Adipose tissue (tissue), 3 donors: ENCODE measurements around the gene KLF11. TPM values are rescaled to one million over a fixed set of nuclear protein-coding genes. Genes with fewer than 3 reads are reported as not detected.
A peak's percentile ranks its signal among the peaks of the same experiment; 100 is the strongest.

Experiments used
- H3K27ac ChIP-seq: one replicate; pipeline ENCODE4 v1.5.1; 2013; ENCODE audit warnings: low read depth, low read length
- WGBS, 3 donors: extraction: QIAGEN DNeasy Blood & Tissue Kit; methylation state at CpG; one replicate each; pipeline ENCODE4 v1.1.7; 2013; 5-methylcytosine and 5-hydroxymethylcytosine counted together
- polyA plus RNA-seq, 3 donors: library from polyadenylated mRNA; stranded (reverse); fragments of 200-250 nt; gene quantifications; one replicate each; pipeline ENCODE4 v1.2.3, GENCODE V29; 2013
- donor health status: healthy with polysubstance abuse.
- donor health status: Bipolar disorder and iron deficiency.
- donor health status: healthy.

KLF11 gene
- polyA plus RNA-seq, 3 donors: 13.1 to 38.1 (median 15.0) TPM

- no peak overlapping the region for H3K27ac ChIP-seq
- WGBS, 3 donors: 50 to 66% (median 54%) methylated on average over 3 of the region's 3 CpGs
Observed at GRCh38 chr2:10035053-10035422, 8.3 kb upstream of the KLF11 start.

DNA sequence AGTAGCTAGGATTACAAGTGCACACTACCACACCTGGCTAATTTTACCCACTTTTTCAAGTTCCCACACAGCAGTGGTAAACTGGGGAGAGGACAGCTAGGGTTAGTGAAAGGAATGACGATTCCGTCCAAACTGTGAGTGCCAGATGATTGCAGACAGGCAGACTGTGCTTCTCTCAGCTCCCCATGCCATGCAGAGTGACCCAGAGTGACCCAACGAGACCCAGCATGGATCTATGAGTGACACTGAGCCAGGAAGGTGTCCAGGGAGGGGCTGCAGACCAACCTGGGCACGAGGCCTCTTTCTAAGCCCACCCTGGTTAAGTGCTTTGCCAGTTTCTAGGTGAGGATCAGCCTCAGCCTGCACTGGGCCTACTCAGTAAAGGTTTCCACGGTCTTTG lies 7.7 kb upstream of the KLF11 start:
- H3K27ac ChIP-seq: no peak overlapping the region
- 64 to 68% (median 65%) methylated on average over 5 of the region's 5 CpGs for WGBS, 3 donors

DNA sequence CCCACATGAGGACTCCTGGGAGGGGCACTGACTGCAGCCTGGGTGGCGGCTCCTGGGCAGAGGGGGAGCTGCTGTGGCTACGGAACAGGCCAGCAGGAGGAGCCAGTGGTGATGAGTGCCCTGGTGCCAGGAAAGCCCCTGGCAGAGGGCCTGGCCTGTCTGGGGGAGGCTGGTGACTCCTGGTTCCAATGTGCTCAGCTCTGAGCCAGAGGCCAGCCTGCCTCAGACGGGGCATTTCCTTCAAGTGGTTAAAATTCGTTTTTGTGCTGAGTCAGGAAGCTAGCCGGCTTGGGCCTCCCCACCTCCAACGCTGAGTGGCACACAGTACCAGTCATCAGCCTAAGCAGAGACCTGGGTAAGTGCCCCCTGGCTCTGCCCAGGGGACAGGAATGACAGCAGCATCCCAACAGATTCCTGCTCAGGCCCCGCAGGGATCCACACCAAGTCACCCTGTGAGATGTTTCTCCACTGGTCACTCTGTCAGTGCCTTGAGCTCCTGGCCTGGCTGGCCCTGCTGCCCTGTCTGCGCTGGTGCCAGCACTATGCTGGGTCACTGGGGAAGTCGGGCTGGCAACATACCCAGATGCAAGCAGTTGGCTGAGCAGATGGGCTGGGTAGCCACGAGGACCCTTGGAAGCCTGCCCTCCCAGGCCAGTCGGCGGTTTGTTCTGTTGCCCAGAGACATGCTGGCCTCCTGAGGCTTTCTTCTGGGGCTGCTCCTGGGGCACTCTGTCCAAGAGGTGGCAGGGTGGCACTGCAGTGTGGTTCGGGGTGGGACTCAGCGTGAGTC lies 7.1 kb upstream of the KLF11 start:
- H3K27ac ChIP-seq: peak overlapping the region; percentile 78
- 27 to 33% (median 32%) methylated on average over 14 of the region's 14 CpGs for WGBS, 3 donors

DNA sequence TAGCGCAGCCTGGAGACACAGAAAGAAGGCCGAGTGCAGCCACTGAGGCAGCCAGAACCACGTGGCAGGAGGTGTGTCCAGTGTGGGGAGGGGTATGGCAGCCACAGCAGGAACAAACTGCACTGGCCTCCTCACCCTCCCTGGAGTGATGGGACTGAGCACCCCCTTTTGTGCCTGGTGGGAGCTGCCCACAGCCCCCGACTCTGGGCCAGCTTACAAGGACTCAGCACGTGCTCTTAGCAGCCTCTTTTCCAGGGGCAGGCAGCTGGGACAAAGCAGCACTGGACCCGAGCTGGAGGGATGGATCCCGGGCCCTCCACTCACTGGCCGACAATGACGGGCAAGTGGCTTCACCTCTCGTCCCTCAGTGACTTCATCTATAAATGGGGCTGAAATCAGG lies 5.2 kb upstream of the KLF11 start:
- H3K27ac ChIP-seq: no peak overlapping the region
- 83 to 90% (median 87%) methylated on average over 10 of the region's 10 CpGs for WGBS, 3 donors

DNA sequence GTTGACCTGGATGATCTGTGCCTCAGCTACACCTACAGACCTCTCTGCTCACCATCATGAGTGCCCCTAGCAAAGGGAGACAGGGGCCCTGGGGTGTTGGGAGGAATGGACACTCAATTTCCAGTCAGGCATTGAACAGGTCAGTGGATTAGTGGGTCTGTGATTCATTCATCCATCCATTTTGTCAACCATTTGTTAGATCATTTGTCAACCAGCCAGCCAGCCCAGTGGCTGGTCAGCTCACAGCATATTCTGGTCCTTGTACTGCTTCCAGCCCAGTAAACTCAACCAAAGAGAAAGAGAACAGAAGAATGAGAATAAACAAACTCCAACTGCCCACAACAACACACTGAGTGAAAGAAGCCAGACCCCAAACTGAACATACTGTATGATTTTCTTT lies 4.6 kb upstream of the KLF11 start:
- peak overlapping the region; percentile 19 for H3K27ac ChIP-seq

DNA sequence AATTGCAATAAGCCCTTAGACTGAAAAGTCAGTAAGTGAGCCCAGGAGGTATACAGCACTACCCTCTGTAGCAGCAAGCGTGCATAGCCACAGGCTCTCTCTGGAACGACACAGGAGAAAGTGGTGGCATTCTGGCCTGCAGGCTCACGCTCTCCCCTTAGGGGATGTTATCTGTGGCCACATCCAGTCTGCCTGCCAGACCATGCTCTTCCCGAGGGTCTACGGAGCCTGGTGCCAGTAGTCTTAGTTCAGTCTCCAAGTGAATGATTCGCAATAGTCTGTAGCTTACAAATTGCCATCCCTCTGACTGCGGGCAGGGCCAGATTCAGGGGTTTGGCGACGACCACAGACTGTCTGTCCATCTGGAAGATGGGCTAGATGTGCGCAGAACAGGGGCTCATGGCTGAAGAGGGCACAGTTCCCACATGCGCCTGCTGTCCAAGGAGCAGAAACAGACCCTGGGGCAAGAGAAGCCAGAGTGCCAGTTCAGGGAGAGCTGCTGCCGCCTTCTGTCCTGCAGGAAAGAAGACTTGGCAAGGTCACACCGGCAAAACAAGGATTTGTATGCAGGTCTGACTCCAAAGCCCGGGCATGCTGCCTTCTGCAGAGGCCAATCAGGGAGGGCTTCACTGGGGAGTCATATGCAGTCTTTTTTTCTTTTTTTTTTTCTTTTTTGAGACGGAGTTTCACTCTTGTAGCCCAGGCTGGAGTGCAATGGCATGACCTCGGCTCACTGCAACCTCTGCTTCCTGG lies 3.5 kb upstream of the KLF11 start:
- no peak overlapping the region for H3K27ac ChIP-seq
- WGBS, 3 donors: 60 to 80% (median 67%) methylated on average over 16 of the region's 16 CpGs

DNA sequence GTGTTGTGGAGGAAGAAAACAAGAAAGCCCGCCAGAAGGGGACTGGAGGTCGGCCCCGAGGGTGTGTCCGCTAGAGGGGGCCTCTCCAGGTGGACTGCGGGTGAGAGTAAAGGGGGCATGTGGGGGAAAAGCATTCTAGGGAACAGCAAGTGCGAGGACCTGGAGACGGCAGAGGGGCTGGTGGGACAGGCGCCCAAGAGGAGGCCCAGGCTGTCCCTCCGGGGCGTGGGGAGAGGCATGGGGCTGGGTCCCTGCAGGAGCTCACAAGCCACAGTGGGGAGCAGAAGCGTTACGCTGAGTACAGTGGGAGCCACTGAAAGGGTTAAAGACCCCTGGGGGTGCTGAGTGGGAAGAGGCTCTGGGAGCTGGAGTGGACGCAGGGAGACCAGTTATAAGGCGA lies 1.6 kb upstream of the KLF11 start:
- H3K27ac ChIP-seq: no peak overlapping the region
- WGBS, 3 donors: 87 to 90% (median 88%) methylated on average over 13 to 14 of the region's 14 CpGs

DNA sequence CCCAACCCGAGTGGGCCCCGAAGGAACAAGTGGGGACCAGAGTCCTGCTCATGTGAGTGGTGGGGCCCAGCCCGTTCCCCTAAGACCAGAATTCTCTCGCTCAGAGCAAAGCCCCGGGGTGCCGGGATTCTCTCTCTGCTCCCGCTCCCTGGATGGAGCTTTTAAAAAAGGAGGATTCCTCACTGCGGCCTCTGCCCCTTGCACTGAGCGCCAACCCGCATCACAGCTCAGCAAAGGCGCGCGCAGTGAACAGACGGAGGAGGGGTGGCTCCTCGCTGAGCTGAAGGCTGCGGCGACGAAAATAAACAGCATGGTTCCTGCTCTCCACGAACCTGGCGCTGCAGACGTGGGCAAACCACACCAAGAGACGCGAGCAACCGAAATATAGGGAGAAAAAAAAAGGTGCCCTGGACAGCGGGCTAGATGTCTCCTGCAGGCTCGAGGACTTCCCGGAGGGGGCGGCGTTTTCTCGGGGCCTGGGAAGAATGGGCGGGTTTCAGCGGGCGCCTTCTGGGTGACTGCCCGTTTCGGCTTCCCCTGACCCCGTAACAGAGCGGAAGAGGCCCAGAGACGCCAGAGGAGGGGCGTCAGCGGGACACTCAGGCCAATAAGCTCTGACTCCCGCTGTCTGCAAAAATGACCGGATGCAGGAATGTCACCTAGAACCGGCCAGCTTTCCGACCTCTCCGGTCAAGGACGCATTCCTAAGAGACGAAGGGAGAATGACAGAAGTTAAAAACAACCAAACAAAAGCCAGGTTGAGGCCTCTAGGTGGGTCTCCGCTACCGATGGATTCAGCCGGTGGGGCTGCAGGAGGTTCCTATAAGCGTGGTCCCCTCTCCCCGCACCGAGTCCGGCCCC lies 819 bp upstream of the KLF11 start:
- WGBS, 3 donors: 12 to 19% (median 16%) methylated on average over 54 of the region's 54 CpGs
- peak overlapping the region; percentile 51 for H3K27ac ChIP-seq

DNA sequence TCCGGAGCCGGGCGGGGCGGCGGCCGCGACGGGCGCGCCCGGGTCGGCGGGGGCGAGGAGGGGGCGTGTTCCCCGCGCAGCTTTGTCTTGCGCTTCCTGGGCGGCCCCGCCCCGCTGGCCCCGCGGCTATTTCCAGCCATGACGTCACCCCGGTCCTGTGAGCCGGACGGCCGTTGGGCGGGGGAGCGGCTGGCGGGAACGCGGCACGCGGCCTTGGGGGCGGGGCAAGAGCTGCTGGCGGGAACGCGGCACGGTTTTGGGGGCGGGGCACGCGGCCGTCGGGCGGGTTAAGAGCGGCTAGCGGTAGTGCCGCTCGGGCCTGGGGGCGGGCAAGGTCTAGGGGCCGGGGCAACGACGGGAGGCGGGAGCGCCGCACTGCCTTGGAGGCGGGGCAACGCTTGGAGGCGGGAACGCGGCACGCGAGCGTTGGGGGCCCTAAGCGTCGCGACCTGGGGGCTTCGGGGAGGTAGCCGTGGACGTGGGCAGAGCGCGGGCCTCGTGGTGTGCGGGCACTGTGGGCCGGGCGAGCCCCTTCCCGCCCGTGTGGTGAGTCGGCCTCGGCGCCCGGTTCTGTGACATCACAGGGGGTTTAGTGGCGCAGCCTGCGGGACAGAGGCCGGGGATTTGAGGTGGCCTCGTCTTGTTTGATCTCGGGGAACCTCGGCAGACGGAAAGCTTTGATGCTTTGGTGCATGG lies 704 bp downstream of the KLF11 start:
- WGBS, 3 donors: 5 to 15% (median 6%) methylated on average over 58 to 90 of the region's 90 CpGs
- peak overlapping the region; percentile 96 for H3K27ac ChIP-seq

GRCh38 chr2:10045561-10046355 lies 2.4 kb downstream of the KLF11 start:
- no peak overlapping the region for H3K27ac ChIP-seq
- 35 to 82% (median 76%) methylated on average over 20 of the region's 20 CpGs for WGBS, 3 donors

DNA sequence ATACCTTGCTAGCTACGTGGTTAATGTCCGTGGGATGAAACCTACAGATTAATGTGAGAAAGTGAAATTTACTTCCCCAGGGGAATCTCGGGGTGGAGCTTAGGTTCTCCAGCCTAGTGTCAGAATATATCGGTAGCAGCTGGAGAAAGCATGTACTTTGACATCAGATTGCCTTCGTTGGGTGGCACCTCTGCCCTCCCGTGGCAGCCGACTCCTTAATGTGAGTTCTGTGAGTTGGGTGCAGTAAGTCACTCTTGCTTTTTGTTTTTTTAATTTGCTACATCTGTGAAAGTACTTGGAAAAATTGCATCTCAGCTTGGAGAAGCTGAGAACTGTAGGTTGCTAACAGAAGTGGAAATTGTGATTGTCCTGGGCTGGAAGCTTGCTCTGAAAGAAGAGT lies 3.6 kb downstream of the KLF11 start:
- 46 to 57% (median 50%) methylated on average over 7 of the region's 7 CpGs for WGBS, 3 donors
- no peak overlapping the region for H3K27ac ChIP-seq

DNA sequence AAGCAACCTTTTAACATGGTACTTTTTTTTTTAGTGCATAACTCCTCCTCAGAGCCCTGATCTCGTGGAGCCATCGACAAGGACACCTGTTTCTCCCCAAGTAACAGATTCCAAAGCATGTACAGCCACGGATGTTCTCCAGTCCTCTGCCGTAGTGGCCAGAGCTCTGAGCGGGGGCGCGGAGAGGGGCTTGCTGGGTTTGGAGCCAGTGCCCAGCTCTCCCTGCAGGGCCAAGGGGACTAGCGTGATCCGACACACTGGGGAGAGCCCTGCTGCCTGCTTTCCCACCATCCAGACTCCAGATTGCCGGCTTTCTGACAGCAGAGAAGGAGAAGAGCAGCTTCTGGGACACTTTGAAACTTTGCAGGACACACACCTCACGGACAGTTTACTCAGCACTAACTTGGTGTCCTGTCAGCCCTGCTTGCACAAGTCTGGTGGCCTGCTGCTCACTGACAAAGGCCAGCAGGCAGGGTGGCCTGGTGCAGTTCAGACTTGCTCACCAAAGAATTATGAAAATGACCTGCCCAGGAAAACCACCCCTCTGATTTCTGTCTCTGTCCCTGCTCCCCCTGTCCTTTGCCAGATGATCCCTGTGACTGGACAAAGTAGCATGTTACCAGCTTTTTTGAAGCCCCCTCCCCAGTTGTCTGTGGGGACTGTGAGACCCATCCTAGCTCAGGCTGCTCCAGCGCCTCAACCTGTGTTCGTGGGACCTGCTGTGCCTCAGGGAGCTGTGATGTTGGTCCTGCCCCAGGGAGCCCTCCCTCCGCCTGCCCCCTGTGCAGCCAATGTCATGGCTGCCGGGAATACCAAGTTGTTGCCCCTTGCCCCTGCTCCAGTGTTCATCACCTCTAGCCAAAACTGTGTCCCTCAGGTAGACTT lies 4.5 kb downstream of the KLF11 start:
- H3K27ac ChIP-seq: no peak overlapping the region
- 77 to 89% (median 86%) methylated on average over 15 of the region's 15 CpGs for WGBS, 3 donors

DNA sequence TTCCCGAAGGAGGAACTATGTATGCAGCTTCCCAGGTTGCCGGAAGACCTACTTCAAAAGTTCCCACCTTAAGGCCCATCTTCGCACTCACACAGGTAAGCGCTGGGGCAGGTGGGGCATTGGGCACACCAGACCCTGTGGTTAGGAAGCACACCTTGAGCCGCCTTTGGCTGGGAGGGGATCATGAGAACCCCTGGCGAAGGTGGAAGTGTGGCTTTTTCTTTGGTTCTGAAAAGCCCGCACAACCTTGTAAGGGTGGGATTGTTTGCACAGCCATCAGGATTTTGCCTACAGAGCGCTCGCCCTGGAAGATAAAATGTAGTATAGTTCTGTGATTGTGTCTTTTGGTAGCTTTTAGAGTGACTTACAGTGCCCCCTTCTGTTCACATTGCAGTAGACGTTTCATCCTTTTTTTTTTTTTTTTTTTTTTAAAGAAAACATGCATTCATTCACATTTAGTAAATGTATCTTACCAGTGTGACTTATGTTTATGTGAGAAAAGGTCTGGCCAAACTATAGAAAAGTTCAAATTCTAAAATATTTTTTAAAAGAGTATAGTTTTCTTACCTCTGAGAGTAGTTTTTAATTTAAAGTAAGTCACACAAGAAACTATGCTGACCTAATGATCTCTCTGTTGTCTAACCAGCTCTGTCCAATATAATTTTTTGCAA lies 5.3 kb downstream of the KLF11 start:
- H3K27ac ChIP-seq: no peak overlapping the region
- WGBS, 3 donors: 49 to 67% (median 62%) methylated on average over 10 of the region's 10 CpGs

GRCh38 chr2:10052216-10052615 lies 8.9 kb downstream of the KLF11 start:
- H3K27ac ChIP-seq: no peak overlapping the region
- 83 to 88% (median 84%) methylated on average over 16 of the region's 16 CpGs for WGBS, 3 donors

DNA sequence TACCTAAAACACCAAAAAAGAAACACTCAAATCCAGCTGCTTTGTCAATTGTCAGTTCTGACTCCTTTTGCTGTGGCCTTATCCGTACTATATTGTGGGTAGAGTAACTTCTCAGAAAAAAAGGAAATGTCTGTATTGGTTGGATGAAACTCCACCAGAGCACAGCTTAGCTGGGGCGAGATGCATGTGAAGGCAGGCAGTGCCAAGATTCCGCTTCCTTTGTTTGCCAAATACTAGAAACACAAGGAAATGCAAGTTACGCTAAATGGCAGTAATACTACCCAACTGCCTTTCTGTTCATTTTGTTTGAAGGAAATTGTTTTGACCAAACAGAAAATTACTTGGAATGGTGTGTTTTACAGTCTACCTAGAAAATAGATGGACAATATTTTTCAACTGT lies 10.0 kb downstream of the KLF11 start:
- WGBS, 3 donors: 19 to 48% (median 45%) methylated on average over 4 of the region's 4 CpGs
- H3K27ac ChIP-seq: no peak overlapping the region

GRCh38 chr2:10054424-10054823 lies 11.1 kb downstream of the KLF11 start:
- no peak overlapping the region for H3K27ac ChIP-seq
- 45 to 59% (median 51%) methylated on average over 7 of the region's 7 CpGs for WGBS, 3 donors
